GM23338 (cell line): ENCODE data around the gene DUSP7. TPM values are rescaled to one million over a fixed set of nuclear protein-coding genes. Genes with fewer than 3 reads are reported as not detected.

Experiments used
- ATAC-seq: fragments of 200-7000 bp; cut with Tn5 transposase; 3 replicates; pipeline ENCODE4 v1.9.1; 2020
- DNase-seq: peaks from one replicate; pipeline ENCODE4 v3.0.0-alpha.2; 2015; ENCODE audit warnings: low spot score
- H2AFZ ChIP-seq: fragments of 200-600 bp; sonication (generic); 2 replicates; pipeline ENCODE4 v1.8.0; 2016; ENCODE audit warnings: antibody characterized with exemption, mild to moderate bottlenecking, moderate library complexity
- H3F3A ChIP-seq: fragments of 200-600 bp; sonication (generic); replicated peaks from 2 replicates; pipeline ENCODE4 v1.8.0; 2017; ENCODE audit warnings: antibody characterized with exemption, mixed run types, low read depth
- H3K27ac ChIP-seq: fragments of 200-600 bp; sonication (generic); 2 replicates; pipeline ENCODE4 v1.6.1; 2016; ENCODE audit warnings: low read depth
- H3K27me3 ChIP-seq: fragments of 200-600 bp; sonication (generic); 2 replicates; pipeline ENCODE4 v1.8.0; 2016; ENCODE audit warnings: mild to moderate bottlenecking, mixed run types, moderate library complexity; ENCODE audit not compliant: insufficient read depth
- H3K36me3 ChIP-seq: fragments of 200-600 bp; sonication (generic); 2 replicates; pipeline ENCODE4 v1.8.0; 2016; ENCODE audit warnings: mild to moderate bottlenecking; ENCODE audit not compliant: insufficient read depth
- H3K4me1 ChIP-seq: fragments of 200-600 bp; sonication (generic); 2 replicates; pipeline ENCODE4 v1.8.0; 2016; ENCODE audit warnings: mild to moderate bottlenecking, moderate library complexity; ENCODE audit not compliant: insufficient read depth
- H3K4me2 ChIP-seq: fragments of 200-600 bp; sonication (generic); 2 replicates; pipeline ENCODE4 v1.7.1; 2017; ENCODE audit warnings: mixed run types
- H3K4me3 ChIP-seq: fragments of 200-600 bp; sonication (generic); 2 replicates; pipeline ENCODE4 v1.6.1; 2016; ENCODE audit warnings: mixed run types
- H3K79me2 ChIP-seq: fragments of 200-600 bp; sonication (generic); replicated peaks from 2 replicates; pipeline ENCODE4 v1.8.0; 2017; ENCODE audit warnings: mild to moderate bottlenecking; ENCODE audit not compliant: insufficient read depth
- H3K9me2 ChIP-seq: fragments of 200-600 bp; sonication (generic); 2 replicates; pipeline ENCODE4 v1.8.0; 2017; ENCODE audit not compliant: insufficient read depth
- H4K20me1 ChIP-seq: fragments of 200-600 bp; sonication (generic); replicated peaks from 2 replicates; pipeline ENCODE4 v1.8.0; 2017; ENCODE audit warnings: mild to moderate bottlenecking; ENCODE audit not compliant: insufficient read depth
- H3K27ac Mint-ChIP-seq: 2 replicates; pipeline ENCODE4 v1.8.0; 2020; ENCODE audit warnings: inconsistent platforms, mild to moderate bottlenecking, moderate library complexity, mixed read lengths
- H3K27me3 Mint-ChIP-seq: 3 replicates; pipeline ENCODE4 v1.8.0; 2022; ENCODE audit warnings: low read depth, mild to moderate bottlenecking, moderate library complexity, mixed read lengths, inconsistent platforms; ENCODE audit not compliant: insufficient read depth, poor library complexity
- H3K36me3 Mint-ChIP-seq: 3 replicates; pipeline ENCODE4 v1.8.0; 2021; ENCODE audit warnings: low read depth, mild to moderate bottlenecking, inconsistent platforms, moderate library complexity, mixed read lengths
- H3K4me1 Mint-ChIP-seq: 3 replicates; pipeline ENCODE4 v1.8.0; 2020; ENCODE audit warnings: mild to moderate bottlenecking, inconsistent platforms, mixed read lengths
- H3K4me3 Mint-ChIP-seq: 3 replicates; pipeline ENCODE4 v1.8.0; 2021; ENCODE audit warnings: moderate library complexity, mild to moderate bottlenecking, inconsistent platforms, mixed read lengths
- H3K9me3 Mint-ChIP-seq: 3 replicates; pipeline ENCODE4 v1.8.0; 2020; ENCODE audit warnings: moderate library complexity, mild to moderate bottlenecking, inconsistent platforms, mixed read lengths
- CTCF ChIP-seq, 2 experiments: fragments of 200-600 bp in 1 of 2; sonication (generic) in 1 of 2; conservative IDR thresholded peaks; 2 replicates each; pipeline versions ENCODE4 v1.5.1 to v1.6.1; 2016 to 2017; ENCODE audit warnings: antibody characterized with exemption in 2 of 2, low read depth in 2 of 2, mild to moderate bottlenecking in 2 of 2, moderate library complexity in 1 of 2
- ETS1 ChIP-seq: IDR thresholded peaks from 2 replicates; pipeline ENCODE4 v1.6.1; 2016; ENCODE audit warnings: antibody characterized with exemption
- EZH2phosphoT487 ChIP-seq: fragments of 200-600 bp; sonication (generic); IDR thresholded peaks from one replicate; pipeline ENCODE4 v1.8.1; 2018; ENCODE audit warnings: antibody characterized with exemption; ENCODE audit not compliant: unreplicated experiment
- NANOG ChIP-seq: IDR thresholded peaks from 2 replicates; pipeline ENCODE4 v1.6.1; 2016; ENCODE audit warnings: antibody characterized with exemption, borderline replicate concordance
- POLR2AphosphoS5 ChIP-seq: IDR thresholded peaks from 2 replicates; pipeline ENCODE4 v1.6.1; 2016; ENCODE audit warnings: antibody characterized with exemption, low read depth
- REST ChIP-seq: IDR thresholded peaks from one replicate; pipeline ENCODE4 v1.6.1; 2018; ENCODE audit warnings: antibody characterized with exemption; ENCODE audit not compliant: unreplicated experiment
- ZNF462 ChIP-seq: fragments of 250-450 bp; sonication (Bioruptor Pico); IDR thresholded peaks from 2 replicates; pipeline ENCODE4 v1.5.0; 2020; ENCODE audit warnings: mild to moderate bottlenecking, moderate library complexity
- polyA plus RNA-seq: library from polyadenylated mRNA; unstranded; fragments of >200 nt; fragmentation: Nextera tagmentation; extraction: Ambion mirVana; gene quantifications from 2 replicates; pipeline ENCODE4 v1.2.1, GENCODE V29; 2016
- total RNA-seq: library from RNA; depleted of rRNA; stranded (reverse); fragments of >200 nt; shearing (Covaris generic); gene quantifications from 2 replicates; pipeline ENCODE4 v1.2.3, GENCODE V29; 2014

Gene DUSP7
- total and polyA plus RNA-seq, 2 experiments from 2014 or later, result 5.6 to 14.7 TPM

- DNase-seq (no peak), ATAC-seq (no peak)
- no peaks in the 10 kb centered on the region for H4K20me1 ChIP-seq
- no peak overlapping the region for H2AFZ ChIP-seq
- peaks cover 32% of the 10 kb centered on the region for H3K4me1 Mint-ChIP-seq
- no peak overlapping the region for H3K4me3 Mint-ChIP-seq
- no peaks in the 10 kb centered on the region for H3K36me3 ChIP-seq
- H3K4me3 ChIP-seq, result no peak overlapping the region
- H3K36me3 Mint-ChIP-seq, result peaks cover 34% of the 10 kb centered on the region
- no peak overlapping the region for H3K27ac ChIP-seq
- H3K79me2 ChIP-seq, result peaks cover 8% of the 10 kb centered on the region
- TF ChIP-seq EZH2phosphoT487 (no peak), CTCF (conservative IDR thresholded peaks at IDR 0.05; ENCODE audit: low read depth in 2 of 2) (no peak), NANOG (no peak), REST (no peak), POLR2AphosphoS5 (no peak), ETS1 (no peak), ZNF462 (CRISPR knock-in tag) (no peak)
- peaks cover 11% of the 10 kb centered on the region for H3K4me1 ChIP-seq
- H3K27ac Mint-ChIP-seq, result no peak overlapping the region
- H3K9me3 Mint-ChIP-seq, result no peaks in the 10 kb centered on the region
- no peaks in the 10 kb centered on the region for H3K27me3 ChIP-seq
- 0 out of 2 replicates have a peak, but pooled peaks cover 2% of the 10 kb centered on the region for H3F3A ChIP-seq
- H3K27me3 Mint-ChIP-seq, result peaks cover 20% of the 10 kb centered on the region
- no peak overlapping the region for H3K4me2 ChIP-seq
- H3K9me2 ChIP-seq, result no peaks in the 10 kb centered on the region
Measured at GRCh38 chr3:52049503-52049902, 6.9 kb downstream of the DUSP7 start.
